GM19239 (cell line): ENCODE measurements around the gene USP35.
A peak's percentile ranks its signal among the peaks of the same experiment; 100 is the strongest.
"Not testable (repeated sequence)": the region's sequence is repeated elsewhere in the genome, so short reads cannot be mapped to it uniquely, and the experiment has no call there.

Source experiments
- DNase-seq: peaks from one replicate; pipeline ENCODE4 v3.0.0; 2011; ENCODE audit warnings: low spot score; ENCODE audit not compliant: insufficient read length
- FAIRE-seq: peaks from 2 replicates; lab custom pipeline; 2011; peaks lifted over from hg19 to GRCh38; lab: Jason Lieb, UNC

Gene USP35

GRCh38 chr11:78213526-78214330 lies 25.0 kb downstream of the USP35 start:
- no peak for DNase-seq
- FAIRE-seq: no peak

- DNase-seq (no peak), FAIRE-seq (no peak)
Measured at GRCh38 chr11:78214331-78215194, 25.8 kb downstream of the USP35 start.

GRCh38 chr11:78216021-78216420 lies 27.3 kb downstream of the USP35 start:
- FAIRE-seq (no peak), DNase-seq (no peak)

DNA sequence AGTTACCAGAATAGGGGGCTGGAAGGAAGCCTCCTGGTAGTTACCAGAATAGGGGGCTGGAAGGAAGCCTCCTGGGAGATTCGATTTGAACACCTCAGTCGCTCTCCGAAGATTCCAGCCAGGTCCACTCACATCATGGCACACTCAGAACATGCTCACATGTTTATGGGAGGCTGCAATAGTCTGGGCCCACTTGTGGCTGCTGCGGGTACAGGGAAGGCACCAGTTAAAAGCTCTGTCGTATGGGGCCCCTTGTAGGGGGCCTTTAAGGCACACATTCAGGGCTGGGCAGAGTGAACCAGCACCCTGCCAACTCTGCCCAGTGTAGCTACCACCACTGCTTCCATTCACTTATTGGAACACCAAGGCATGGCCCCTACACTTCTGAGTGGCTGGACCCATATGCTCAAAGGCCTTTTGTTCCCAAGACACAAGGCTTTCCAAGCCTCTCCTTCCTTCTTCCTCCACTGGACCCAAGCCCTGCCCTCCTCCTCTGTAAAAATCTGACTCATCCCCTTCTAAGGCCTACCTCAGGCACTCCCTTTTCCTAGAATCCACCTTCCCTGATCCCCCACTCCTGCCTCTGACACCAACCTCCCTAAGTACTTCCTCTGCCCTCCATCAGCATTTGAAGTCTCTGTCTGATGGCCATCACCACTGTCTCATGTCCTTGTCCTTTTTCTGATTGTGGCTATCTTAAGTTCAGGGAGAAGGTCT lies 28.0 kb downstream of the USP35 start:
- DNase-seq (no peak), FAIRE-seq (no peak)

GRCh38 chr11:78217650-78218541 lies 29.2 kb downstream of the USP35 start:
- no peak for DNase-seq
- no peak for FAIRE-seq

DNA sequence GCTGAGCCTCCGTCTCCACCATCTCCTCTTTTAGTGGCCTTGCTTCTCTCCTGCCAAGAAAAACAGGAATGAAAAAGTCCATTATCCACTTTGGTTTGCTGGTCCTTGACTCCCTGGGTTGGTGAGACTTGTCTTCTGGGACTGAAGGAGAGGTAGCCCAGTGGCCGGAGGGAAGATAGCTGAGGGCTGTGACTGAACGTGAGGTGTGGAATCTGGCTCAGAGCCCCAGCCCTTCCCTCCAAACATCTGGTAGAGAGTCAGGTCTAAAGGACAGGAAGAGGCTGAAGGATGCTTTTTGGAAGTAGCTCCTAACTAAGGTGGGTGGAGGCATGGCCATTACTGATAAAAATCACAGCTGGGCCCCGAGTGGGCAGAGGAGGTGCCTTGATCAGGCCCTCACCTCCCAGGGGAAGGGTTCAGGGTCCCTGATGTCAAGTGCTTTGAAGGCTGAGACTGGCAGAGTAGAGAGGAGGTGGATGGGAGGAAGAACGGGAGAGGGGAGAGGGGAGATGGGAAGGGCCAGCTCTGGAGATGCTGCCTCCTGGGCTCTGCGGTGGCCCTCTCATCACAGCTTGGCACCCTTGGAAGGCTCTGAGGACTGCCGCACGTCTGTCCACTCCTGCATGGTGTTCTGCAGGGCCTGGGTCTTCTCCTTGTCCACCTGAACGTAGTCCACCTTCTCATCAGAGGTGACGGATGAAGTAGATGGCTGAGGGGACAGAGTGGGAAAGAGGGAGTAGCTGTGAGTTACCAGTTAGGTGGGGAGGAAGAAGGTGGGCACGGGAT lies 30.2 kb downstream of the USP35 start:
- FAIRE-seq: no peak
- DNase-seq: no peak

DNA sequence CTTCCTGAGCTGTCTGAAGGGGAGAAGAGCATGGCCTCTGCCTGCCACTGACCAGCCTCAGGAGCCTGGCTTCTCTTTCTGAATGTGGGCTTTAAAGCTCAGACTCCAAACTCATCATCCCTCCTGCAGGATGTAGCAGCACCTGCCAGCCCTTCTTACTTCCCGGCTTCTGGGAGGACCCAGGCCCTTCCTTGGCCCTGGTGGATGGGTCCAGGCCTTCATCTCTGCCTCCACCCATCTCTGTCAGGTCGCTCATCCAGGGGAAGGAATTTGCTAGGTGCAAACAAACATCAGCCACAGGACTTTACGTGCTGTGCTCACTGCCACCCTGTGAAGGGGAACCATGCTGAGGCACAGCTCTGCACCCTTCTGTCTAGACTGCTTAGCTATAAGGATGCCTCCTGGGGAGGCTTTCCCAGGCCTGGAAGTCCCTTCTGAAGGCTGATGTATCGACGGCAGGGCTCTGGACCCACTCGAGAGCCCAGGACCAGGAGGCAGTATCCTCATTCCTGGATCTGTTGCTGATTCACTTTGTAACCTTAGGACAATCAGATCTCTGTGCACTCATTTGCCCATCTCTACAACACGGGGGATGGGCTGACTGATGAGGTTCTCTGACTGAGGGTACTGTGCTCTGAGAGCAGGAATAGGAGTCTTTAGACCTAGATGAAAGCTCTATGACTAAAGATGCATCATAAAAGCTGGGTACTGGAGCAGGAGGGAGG lies 30.9 kb downstream of the USP35 start:
- no peak for FAIRE-seq
- no peak for DNase-seq

GRCh38 chr11:78220218-78221157 lies 31.8 kb downstream of the USP35 start:
- DNase-seq: no peak
- no peak for FAIRE-seq

GRCh38 chr11:78221396-78222315 lies 32.9 kb downstream of the USP35 start:
- FAIRE-seq: no peak

DNA sequence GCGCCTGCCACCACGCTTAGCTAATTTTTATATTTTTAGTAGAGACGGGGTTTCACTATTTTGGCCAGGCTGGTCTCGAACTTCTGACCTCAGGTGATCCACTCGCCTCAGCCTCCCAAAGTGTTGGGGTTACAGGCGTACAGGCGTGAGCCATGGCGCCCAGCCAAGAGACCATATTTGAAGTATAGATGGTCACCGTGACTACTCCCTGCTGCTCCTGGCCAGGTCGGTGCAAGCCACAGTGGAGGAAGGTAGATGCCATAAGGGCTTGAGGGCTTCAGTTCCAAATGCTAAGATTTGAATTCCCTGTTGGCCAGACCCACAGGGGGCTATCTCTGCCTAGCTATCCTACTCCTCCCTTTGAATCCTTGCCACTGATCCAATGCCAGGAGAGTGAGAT lies 34.0 kb downstream of the USP35 start:
- DNase-seq, FAIRE-seq: not testable (repeated sequence)

More at GRCh38 chr11:78221396-78222315, 32.9 kb downstream of the USP35 start:
- DNase-seq: no peak

GRCh38 chr11:78223320-78223954 lies 34.7 kb downstream of the USP35 start:
- peak; percentile 87 for FAIRE-seq

GRCh38 chr11:78224506-78224905 lies 35.8 kb downstream of the USP35 start:
- FAIRE-seq (no peak), DNase-seq (no peak)

More at GRCh38 chr11:78223320-78223954, 34.7 kb downstream of the USP35 start:
- peak; percentile 47 for DNase-seq

- FAIRE-seq (no peak), DNase-seq (no peak)
Measured at GRCh38 chr11:78224906-78225420, 36.2 kb downstream of the USP35 start.

DNA sequence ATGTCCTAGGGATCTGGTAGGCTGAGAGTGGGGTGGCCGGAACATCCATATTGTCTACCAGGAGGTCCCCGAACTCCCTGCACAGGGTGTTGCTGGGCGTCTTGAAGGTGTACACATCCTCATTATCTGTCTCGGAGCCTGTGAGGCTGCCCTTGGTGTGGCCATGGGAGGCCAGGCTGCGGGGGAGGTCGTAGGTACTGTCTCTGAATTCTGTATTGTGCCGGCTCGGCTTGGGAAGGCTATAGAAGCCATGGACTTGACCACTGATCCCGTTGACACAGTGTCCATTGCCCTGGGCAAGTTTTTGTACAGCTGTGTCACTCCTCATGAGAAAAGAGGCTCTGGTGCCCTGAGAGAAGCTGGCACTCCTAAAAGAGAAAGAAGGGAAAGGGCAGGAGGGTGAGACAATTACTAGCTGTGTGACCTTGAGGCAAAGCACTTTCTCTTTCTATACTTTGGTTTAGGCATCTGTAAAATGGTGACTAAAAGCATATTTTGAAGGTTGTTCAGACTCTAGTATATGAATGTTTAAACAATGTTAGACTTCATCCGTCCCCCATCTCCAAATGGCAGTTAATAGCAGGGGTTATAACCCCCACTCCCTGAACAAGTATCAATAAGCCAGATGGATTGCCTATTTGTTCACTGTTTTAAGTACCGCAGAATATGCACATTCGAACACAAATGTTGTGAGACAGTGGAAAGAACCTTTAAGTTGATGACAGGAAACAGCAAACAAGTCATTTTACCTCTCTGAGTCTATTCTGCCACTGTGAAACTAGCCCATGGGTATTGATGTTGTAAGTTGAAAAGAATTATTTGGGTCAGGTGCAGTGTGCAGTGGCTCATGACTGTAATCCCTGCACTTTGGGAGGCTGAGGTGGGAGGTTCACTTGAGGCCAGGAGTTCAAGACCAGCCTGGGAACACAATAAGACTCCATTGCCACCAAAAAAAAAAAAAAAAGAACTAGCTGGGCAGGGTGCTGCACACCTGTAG lies 38.3 kb downstream of the USP35 start:
- FAIRE-seq: no peak
- DNase-seq: no peak
